WTC11 (cell line): ENCODE data around the gene LAP3. TPM values are rescaled to one million over a fixed set of nuclear protein-coding genes. Genes with fewer than 3 reads are reported as not detected.
"Not testable (repeated sequence)": the region's sequence is repeated elsewhere in the genome, so short reads cannot be mapped to it uniquely, and the experiment has no call there.

Experiments
- ATAC-seq: fragments of 200-7000 bp; cut with Tn5 transposase; 2 replicates; pipeline ENCODE4 v1.10.0; 2021; ENCODE audit warnings: mild to moderate bottlenecking, moderate library complexity
- CTCF ChIA-PET: fragments of 300-600 bp; sonication (Branson Sonifier 250); formaldehyde crosslinking; loops from one replicate; lab custom pipeline; 2021; ENCODE audit warnings: antibody characterized with exemption; lab: Charles Lee
- POLR2A ChIA-PET: fragments of 350-600 bp; sonication (Branson Sonifier 250); formaldehyde crosslinking; loops from one replicate; lab custom pipeline; 2021; ENCODE audit warnings: antibody characterized with exemption; lab: Charles Lee
- DNase-seq: peaks from one replicate; pipeline ENCODE4 v3.0.0; 2021; ENCODE audit warnings: low spot score
- H3K27ac Mint-ChIP-seq: 2 replicates; pipeline ENCODE4 v1.8.0; 2021; ENCODE audit warnings: mixed read lengths
- H3K27me3 Mint-ChIP-seq: 2 replicates; pipeline ENCODE4 v1.8.0; 2021; ENCODE audit warnings: low read depth, mild to moderate bottlenecking, moderate library complexity, mixed read lengths
- H3K36me3 Mint-ChIP-seq: 2 replicates; pipeline ENCODE4 v1.8.0; 2021; ENCODE audit warnings: mixed read lengths
- H3K4me1 Mint-ChIP-seq: 2 replicates; pipeline ENCODE4 v1.8.0; 2022; ENCODE audit warnings: mixed read lengths
- H3K4me3 Mint-ChIP-seq: 2 replicates; pipeline ENCODE4 v1.8.0; 2021; ENCODE audit warnings: mild to moderate bottlenecking, moderate library complexity, mixed read lengths
- H3K9me3 Mint-ChIP-seq: 2 replicates; pipeline ENCODE4 v1.8.0; 2021; ENCODE audit warnings: mixed read lengths
- ATF1 ChIP-seq: sonication (generic); formaldehyde crosslinking; IDR thresholded peaks from 2 replicates; pipeline ENCODE4 v1.8.1; 2023; ENCODE audit warnings: mild to moderate bottlenecking, moderate library complexity, missing genetic modification reagents
- EMX1 ChIP-seq: fragments of 250-450 bp; sonication (Bioruptor Pico); IDR thresholded peaks from 2 replicates; pipeline ENCODE4 v1.8.0; 2021; ENCODE audit warnings: mild to moderate bottlenecking
- ETV6 ChIP-seq: sonication (generic); formaldehyde crosslinking; IDR thresholded peaks from 2 replicates; pipeline ENCODE4 v1.8.1; 2022; ENCODE audit warnings: mild to moderate bottlenecking, missing genetic modification reagents
- FOXK1 ChIP-seq: sonication (generic); formaldehyde crosslinking; IDR thresholded peaks from 2 replicates; pipeline ENCODE4 v1.8.0; 2022; ENCODE audit warnings: mild to moderate bottlenecking, moderate library complexity, missing genetic modification reagents
- FOXP1 ChIP-seq: sonication (generic); formaldehyde crosslinking; IDR thresholded peaks from 2 replicates; pipeline ENCODE4 v1.8.0; 2022; ENCODE audit warnings: missing genetic modification reagents, mild to moderate bottlenecking, moderate library complexity, borderline replicate concordance
- GABPB1 ChIP-seq: sonication (generic); formaldehyde crosslinking; IDR thresholded peaks from 2 replicates; pipeline ENCODE4 v1.8.1; 2023; ENCODE audit warnings: mild to moderate bottlenecking, missing genetic modification reagents
- HMGA2 ChIP-seq: fragments of 250-450 bp; sonication (Bioruptor Pico); IDR thresholded peaks from 2 replicates; pipeline ENCODE4 v1.4.0; 2021; ENCODE audit warnings: mild to moderate bottlenecking, moderate library complexity
- NFYB ChIP-seq: sonication (generic); formaldehyde crosslinking; conservative IDR thresholded peaks from 2 replicates; pipeline ENCODE4 v1.8.0; 2022; ENCODE audit warnings: low read depth, missing genetic modification reagents
- SOX15 ChIP-seq: fragments of 250-450 bp; sonication (Bioruptor Pico); IDR thresholded peaks from 2 replicates; pipeline ENCODE4 v1.9.0; 2021; ENCODE audit warnings: mild to moderate bottlenecking
- TEAD1 ChIP-seq: sonication (generic); formaldehyde crosslinking; IDR thresholded peaks from 2 replicates; pipeline ENCODE4 v1.8.0; 2022; ENCODE audit warnings: mild to moderate bottlenecking, missing genetic modification reagents
- TEAD4 ChIP-seq: sonication (generic); formaldehyde crosslinking; IDR thresholded peaks from 2 replicates; pipeline ENCODE4 v1.8.0; 2022; ENCODE audit warnings: mild to moderate bottlenecking, missing genetic modification reagents
- TP53 ChIP-seq: sonication (generic); formaldehyde crosslinking; IDR thresholded peaks from 2 replicates; pipeline ENCODE4 v1.8.1; 2023; ENCODE audit warnings: mild to moderate bottlenecking, missing genetic modification reagents
- ZNF263 ChIP-seq: sonication (generic); formaldehyde crosslinking; IDR thresholded peaks from 2 replicates; pipeline ENCODE4 v1.8.1; 2022; ENCODE audit warnings: low read depth, mild to moderate bottlenecking, moderate library complexity, missing genetic modification reagents
- ZNF396 ChIP-seq: fragments of 250-450 bp; sonication (Bioruptor Pico); IDR thresholded peaks from 2 replicates; pipeline ENCODE4 v1.8.0; 2021; ENCODE audit warnings: mild to moderate bottlenecking, moderate library complexity, borderline replicate concordance
- total RNA-seq: library from RNA; stranded (reverse); gene quantifications from 3 replicates; pipeline ENCODE4 v1.2.3, GENCODE V29; 2021
- TF ChIP-seq, protein P1 (sequence below): sonication (generic); formaldehyde crosslinking; IDR thresholded peaks from 2 replicates; pipeline ENCODE4 v1.8.1; 2022; ENCODE audit warnings: missing genetic modification reagents, borderline replicate concordance
- TF ChIP-seq, protein P2 (sequence below): fragments of 250-450 bp; sonication (Bioruptor Pico); IDR thresholded peaks from 2 replicates; pipeline ENCODE4 v1.9.0; 2021; ENCODE audit warnings: mild to moderate bottlenecking, borderline replicate concordance
- TF ChIP-seq, protein P3 (sequence below): sonication (generic); formaldehyde crosslinking; IDR thresholded peaks from 2 replicates; pipeline ENCODE4 v1.8.0; 2022; ENCODE audit warnings: mild to moderate bottlenecking, missing genetic modification reagents
- TF ChIP-seq, protein P4 (sequence below): sonication (generic); formaldehyde crosslinking; IDR thresholded peaks from 2 replicates; pipeline ENCODE4 v1.8.0; 2023; ENCODE audit warnings: mild to moderate bottlenecking, missing genetic modification reagents
- TF ChIP-seq, protein P5 (sequence below): sonication (generic); formaldehyde crosslinking; IDR thresholded peaks from 2 replicates; pipeline ENCODE4 v1.8.0; 2023; ENCODE audit warnings: missing genetic modification reagents

LAP3 gene
- total RNA-seq, 1 experiment from 2014 or later: 52.7 TPM

DNA sequence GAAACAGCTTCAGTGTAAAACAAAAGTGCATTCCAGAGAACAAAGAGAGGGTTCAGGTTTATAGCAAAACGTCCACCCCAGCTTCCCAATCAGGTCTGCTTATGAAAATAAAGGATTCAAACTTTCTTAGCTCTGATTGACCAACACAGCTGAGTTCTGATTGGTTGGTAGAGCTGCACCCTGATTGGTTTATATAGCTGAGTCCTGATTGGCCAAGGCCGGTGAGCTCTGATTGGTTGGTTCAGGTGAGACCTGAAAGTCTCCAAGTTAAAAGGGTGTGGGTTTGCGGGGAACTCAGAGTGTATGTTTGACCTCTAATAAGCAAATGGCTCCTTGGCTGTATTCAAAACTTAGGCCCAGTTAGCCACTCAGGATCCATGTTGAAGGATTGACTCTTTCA, 41.1 kb upstream of the LAP3 start:
- ChIA-PET POLR2A (no interaction called here), CTCF (interaction anchor here (0.9 kb wide), 1 partner anchor 25 kb away, joined by 3 read pairs; no protein-coding TSS in a partner anchor)
- Mint-ChIP-seq H3K36me3 (no peaks in the 10 kb centered on the region), H3K27me3 (no peaks in the 10 kb centered on the region), H3K4me3 (no peak overlapping the region), H3K27ac (no peak overlapping the region), H3K4me1 (no peaks in the 10 kb centered on the region), H3K9me3 (peaks cover 11% of the 10 kb centered on the region)
- ATAC-seq: no peak; the same call in 1 of the 2 replicates
- TF ChIP-seq FOXK1 (no peak), NFYB (CRISPR knock-in tag) (peak; percentile 78)
- DNase-seq: no peak

DNA sequence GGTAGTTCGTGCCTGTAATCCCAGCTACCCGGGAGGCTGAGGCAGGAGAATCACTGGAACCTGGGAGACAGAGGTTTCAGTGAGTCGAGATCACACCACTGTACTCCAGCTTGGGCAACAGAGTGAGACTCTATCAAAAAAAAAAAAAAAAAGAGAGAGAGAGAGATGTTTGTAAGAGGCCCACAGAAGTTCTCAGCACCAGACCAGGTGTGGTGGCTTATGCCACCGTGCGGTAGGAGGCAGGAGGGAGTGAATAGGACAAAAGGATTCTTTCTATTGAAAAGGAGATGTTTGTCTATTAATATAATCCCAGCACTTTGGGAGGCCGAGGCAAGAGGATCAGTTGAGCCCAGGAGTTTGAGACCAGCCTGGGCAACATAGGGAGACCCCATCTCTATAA, 39.9 kb upstream of the LAP3 start:
- H3K27me3 Mint-ChIP-seq, ATAC-seq, H3K4me3 Mint-ChIP-seq, POLR2A ChIA-PET, CTCF ChIA-PET, H3K4me1 Mint-ChIP-seq, H3K27ac Mint-ChIP-seq, H3K36me3 Mint-ChIP-seq, DNase-seq: not testable (repeated sequence)
- peaks cover 11% of the 10 kb centered on the region for H3K9me3 Mint-ChIP-seq

DNA sequence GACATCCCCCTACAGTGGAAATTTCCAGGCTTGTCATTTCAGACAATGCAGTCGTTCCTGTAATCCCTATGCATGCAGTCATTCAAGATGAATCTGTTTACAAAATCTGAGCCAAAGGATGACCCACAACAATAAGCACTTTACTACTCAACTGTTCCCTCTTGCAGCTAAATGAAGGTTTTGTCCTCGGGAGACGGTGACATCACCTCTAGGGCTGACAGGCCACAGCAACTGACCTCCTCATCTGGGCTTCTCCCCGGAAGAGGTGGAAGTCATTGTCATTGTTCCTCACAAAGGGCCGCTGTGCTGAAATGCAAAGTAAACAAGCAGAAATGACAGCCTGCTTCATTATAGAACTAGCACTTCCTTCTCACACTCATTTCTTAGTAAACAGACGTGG, 32.8 kb upstream of the LAP3 start:
- Mint-ChIP-seq H3K4me1 (peaks cover 8% of the 10 kb centered on the region), H3K36me3 (no peaks in the 10 kb centered on the region), H3K4me3 (no peak overlapping the region), H3K9me3 (no peaks in the 10 kb centered on the region), H3K27me3 (peaks cover 3% of the 10 kb centered on the region; the same call in 1 of the 2 replicates), H3K27ac (no peak overlapping the region)
- ChIA-PET CTCF (no interaction called here), POLR2A (interaction anchor here (1.0 kb wide), 1 partner anchor 32 kb away, joined by 3 read pairs; no protein-coding TSS in a partner anchor)
- TF ChIP-seq ZNF396 (no peak), HMGA2 (CRISPR knock-in tag) (no peak), GABPB1 (peak; percentile 76), TP53 (CRISPR knock-in tag) (no peak)
- DNase-seq: no peak
- no peak for ATAC-seq

DNA sequence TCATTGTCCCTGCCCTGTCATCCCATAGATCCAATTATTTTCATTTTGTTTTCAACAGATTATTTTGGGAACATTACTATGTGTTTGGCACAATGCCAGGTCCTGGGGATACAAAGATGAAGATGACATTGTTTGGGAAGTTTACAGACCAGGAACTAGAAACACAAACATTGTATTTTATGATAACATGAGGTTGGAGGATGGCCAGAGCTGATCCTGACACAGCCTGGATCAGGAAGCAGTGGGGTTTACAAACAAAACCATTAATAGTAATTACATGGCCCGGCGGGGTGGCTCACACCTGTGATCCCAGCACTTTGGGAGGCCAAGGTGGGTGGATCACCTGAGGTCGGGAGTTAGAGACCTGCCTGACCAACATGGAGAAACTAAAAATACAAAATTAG, 32.2 kb upstream of the LAP3 start:
- ATAC-seq (no peak), DNase-seq (no peak)
- CTCF ChIA-PET: no interaction called here
- H3K4me1 Mint-ChIP-seq: peaks cover 8% of the 10 kb centered on the region
- no peaks in the 10 kb centered on the region for H3K36me3 Mint-ChIP-seq
- no peak overlapping the region for H3K4me3 Mint-ChIP-seq
- H3K27me3 Mint-ChIP-seq: peaks cover 3% of the 10 kb centered on the region; the same call in 1 of the 2 replicates
- H3K27ac Mint-ChIP-seq: no peak overlapping the region
- no peaks in the 10 kb centered on the region for H3K9me3 Mint-ChIP-seq
- POLR2A ChIA-PET: interaction anchor here (1.0 kb wide), 1 partner anchor 32 kb away, joined by 3 read pairs; no protein-coding TSS in a partner anchor
- TF ChIP-seq, protein P1, sequence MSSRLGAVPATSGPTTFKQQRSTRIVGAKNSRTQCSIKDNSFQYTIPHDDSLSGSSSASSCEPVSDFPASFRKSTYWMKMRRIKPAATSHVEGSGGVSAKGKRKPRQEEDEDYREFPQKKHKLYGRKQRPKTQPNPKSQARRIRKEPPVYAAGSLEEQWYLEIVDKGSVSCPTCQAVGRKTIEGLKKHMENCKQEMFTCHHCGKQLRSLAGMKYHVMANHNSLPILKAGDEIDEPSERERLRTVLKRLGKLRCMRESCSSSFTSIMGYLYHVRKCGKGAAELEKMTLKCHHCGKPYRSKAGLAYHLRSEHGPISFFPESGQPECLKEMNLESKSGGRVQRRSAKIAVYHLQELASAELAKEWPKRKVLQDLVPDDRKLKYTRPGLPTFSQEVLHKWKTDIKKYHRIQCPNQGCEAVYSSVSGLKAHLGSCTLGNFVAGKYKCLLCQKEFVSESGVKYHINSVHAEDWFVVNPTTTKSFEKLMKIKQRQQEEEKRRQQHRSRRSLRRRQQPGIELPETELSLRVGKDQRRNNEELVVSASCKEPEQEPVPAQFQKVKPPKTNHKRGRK (CRISPR knock-in tag): no peak
- TF ChIP-seq FOXP1 (CRISPR knock-in tag) (no peak), EMX1 (no peak), FOXK1 (no peak), ATF1 (CRISPR knock-in tag) (no peak), SOX15 (no peak), ETV6 (no peak), TEAD1 (CRISPR knock-in tag) (no peak), ZNF263 (CRISPR knock-in tag) (no peak), TEAD4 (CRISPR knock-in tag) (no peak)
- TF ChIP-seq, protein P2, sequence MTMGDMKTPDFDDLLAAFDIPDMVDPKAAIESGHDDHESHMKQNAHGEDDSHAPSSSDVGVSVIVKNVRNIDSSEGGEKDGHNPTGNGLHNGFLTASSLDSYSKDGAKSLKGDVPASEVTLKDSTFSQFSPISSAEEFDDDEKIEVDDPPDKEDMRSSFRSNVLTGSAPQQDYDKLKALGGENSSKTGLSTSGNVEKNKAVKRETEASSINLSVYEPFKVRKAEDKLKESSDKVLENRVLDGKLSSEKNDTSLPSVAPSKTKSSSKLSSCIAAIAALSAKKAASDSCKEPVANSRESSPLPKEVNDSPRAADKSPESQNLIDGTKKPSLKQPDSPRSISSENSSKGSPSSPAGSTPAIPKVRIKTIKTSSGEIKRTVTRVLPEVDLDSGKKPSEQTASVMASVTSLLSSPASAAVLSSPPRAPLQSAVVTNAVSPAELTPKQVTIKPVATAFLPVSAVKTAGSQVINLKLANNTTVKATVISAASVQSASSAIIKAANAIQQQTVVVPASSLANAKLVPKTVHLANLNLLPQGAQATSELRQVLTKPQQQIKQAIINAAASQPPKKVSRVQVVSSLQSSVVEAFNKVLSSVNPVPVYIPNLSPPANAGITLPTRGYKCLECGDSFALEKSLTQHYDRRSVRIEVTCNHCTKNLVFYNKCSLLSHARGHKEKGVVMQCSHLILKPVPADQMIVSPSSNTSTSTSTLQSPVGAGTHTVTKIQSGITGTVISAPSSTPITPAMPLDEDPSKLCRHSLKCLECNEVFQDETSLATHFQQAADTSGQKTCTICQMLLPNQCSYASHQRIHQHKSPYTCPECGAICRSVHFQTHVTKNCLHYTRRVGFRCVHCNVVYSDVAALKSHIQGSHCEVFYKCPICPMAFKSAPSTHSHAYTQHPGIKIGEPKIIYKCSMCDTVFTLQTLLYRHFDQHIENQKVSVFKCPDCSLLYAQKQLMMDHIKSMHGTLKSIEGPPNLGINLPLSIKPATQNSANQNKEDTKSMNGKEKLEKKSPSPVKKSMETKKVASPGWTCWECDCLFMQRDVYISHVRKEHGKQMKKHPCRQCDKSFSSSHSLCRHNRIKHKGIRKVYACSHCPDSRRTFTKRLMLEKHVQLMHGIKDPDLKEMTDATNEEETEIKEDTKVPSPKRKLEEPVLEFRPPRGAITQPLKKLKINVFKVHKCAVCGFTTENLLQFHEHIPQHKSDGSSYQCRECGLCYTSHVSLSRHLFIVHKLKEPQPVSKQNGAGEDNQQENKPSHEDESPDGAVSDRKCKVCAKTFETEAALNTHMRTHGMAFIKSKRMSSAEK: no peak
- TF ChIP-seq, protein P3, sequence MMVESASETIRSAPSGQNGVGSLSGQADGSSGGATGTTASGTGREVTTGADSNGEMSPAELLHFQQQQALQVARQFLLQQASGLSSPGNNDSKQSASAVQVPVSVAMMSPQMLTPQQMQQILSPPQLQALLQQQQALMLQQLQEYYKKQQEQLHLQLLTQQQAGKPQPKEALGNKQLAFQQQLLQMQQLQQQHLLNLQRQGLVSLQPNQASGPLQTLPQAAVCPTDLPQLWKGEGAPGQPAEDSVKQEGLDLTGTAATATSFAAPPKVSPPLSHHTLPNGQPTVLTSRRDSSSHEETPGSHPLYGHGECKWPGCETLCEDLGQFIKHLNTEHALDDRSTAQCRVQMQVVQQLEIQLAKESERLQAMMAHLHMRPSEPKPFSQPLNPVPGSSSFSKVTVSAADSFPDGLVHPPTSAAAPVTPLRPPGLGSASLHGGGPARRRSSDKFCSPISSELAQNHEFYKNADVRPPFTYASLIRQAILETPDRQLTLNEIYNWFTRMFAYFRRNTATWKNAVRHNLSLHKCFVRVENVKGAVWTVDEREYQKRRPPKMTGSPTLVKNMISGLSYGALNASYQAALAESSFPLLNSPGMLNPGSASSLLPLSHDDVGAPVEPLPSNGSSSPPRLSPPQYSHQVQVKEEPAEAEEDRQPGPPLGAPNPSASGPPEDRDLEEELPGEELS: no peak
- TF ChIP-seq, protein P4, sequence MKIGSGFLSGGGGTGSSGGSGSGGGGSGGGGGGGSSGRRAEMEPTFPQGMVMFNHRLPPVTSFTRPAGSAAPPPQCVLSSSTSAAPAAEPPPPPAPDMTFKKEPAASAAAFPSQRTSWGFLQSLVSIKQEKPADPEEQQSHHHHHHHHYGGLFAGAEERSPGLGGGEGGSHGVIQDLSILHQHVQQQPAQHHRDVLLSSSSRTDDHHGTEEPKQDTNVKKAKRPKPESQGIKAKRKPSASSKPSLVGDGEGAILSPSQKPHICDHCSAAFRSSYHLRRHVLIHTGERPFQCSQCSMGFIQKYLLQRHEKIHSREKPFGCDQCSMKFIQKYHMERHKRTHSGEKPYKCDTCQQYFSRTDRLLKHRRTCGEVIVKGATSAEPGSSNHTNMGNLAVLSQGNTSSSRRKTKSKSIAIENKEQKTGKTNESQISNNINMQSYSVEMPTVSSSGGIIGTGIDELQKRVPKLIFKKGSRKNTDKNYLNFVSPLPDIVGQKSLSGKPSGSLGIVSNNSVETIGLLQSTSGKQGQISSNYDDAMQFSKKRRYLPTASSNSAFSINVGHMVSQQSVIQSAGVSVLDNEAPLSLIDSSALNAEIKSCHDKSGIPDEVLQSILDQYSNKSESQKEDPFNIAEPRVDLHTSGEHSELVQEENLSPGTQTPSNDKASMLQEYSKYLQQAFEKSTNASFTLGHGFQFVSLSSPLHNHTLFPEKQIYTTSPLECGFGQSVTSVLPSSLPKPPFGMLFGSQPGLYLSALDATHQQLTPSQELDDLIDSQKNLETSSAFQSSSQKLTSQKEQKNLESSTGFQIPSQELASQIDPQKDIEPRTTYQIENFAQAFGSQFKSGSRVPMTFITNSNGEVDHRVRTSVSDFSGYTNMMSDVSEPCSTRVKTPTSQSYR (CRISPR knock-in tag): no peak
- TF ChIP-seq, protein P5, sequence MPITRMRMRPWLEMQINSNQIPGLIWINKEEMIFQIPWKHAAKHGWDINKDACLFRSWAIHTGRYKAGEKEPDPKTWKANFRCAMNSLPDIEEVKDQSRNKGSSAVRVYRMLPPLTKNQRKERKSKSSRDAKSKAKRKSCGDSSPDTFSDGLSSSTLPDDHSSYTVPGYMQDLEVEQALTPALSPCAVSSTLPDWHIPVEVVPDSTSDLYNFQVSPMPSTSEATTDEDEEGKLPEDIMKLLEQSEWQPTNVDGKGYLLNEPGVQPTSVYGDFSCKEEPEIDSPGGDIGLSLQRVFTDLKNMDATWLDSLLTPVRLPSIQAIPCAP (CRISPR knock-in tag): no peak
